Measurements from ENCODE around the gene KLHL7. TPM values are rescaled to one million over a fixed set of nuclear protein-coding genes. Genes with fewer than 3 reads are reported as not detected.
A peak's percentile ranks its signal among the peaks of the same experiment; 100 is the strongest.
"Not testable (repeated sequence)": the region's sequence is repeated elsewhere in the genome, so short reads cannot be mapped to it uniquely, and the experiment has no call there.

KLHL7 gene
- polyA plus RNA-seq, 3 donors: 44.8 to 52.9 (median 51.2) TPM

DNA sequence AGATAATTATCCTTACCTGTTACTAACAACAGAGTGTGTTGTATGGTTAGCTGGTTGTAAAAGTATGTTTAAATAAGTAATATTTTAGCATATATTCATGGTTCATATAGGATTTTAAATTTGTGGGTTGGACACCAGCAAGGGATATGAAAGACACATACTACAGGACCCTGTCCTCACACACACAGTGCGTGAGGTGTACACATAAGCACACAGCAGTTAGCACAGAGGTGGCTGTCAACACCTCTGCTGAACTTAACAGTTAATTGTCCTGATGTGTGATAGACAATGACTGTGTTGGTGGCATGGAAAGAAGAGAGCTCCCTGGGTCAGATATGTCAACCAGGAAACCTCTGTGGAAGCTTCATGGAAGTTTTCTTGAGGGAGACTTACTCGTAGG, 53.0 kb downstream of the KLHL7 start:
- DNase-seq (ENCODE audit: extremely low read depth in 1 of 11, low read depth in 9 of 11, low spot score in 4 of 11): no peak

DNA sequence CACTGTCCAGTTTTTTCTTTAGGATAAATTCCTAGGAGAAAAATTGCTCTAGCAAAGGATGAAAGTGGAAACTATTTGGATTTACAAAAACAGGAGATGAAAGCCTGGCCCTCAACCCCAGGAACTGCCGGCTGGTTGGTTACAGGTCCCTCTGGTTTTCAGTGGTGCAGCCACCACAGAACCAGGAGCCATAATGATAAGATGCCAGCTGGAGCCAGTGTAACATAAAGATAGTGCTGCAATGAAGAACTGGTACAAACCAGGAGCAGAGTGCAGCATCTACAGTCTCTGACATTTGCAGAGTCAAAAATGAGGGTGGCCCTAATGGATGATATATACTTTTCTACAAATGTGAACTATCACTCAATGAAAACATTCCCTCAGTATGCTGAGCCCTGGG, 55.9 kb downstream of the KLHL7 start:
- no peak for DNase-seq (ENCODE audit: extremely low read depth in 1 of 11, low read depth in 9 of 11, low spot score in 4 of 11)

DNA sequence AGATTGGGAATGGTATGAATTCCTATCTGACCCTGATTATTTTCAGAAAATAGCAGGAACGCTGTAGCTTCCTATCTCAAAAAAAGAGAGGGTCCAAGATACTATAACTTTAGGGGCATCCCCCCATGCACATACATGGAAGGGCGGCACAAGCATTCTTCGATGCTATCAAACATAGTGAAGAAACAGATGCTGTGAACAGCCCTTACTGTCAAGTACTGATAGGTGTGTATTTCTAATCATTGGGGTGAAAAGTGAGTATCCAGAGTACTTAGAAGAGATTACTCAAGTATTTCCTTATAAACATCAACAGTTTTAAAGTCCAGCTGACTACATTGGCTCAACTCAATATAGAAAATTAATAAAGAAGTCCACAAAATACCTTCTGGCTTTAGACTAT, 59.3 kb downstream of the KLHL7 start:
- DNase-seq (ENCODE audit: extremely low read depth in 1 of 11, low read depth in 9 of 11, low spot score in 4 of 11): no peak

DNA sequence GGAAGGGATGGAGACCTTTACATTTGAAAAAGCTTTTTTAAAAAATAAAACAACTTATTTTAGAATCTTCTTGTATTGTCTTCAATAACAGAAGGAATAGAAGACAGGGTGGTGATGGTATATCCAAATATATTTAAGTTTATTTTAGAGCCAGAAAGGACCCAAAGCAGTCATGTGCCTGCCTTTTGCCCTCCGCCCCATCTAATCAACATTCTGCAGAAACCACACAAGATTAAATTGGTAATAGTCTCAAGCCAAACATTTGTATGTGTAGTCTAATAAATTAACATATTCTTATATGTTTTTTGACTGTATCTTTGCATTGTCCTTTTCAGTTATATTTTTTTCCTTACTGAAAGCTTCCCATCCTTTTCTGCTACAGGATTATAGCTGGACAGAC, 59.7 kb downstream of the KLHL7 start:
- DNase-seq (ENCODE audit: extremely low read depth in 1 of 11, low read depth in 9 of 11, low spot score in 4 of 11): no peak

DNA sequence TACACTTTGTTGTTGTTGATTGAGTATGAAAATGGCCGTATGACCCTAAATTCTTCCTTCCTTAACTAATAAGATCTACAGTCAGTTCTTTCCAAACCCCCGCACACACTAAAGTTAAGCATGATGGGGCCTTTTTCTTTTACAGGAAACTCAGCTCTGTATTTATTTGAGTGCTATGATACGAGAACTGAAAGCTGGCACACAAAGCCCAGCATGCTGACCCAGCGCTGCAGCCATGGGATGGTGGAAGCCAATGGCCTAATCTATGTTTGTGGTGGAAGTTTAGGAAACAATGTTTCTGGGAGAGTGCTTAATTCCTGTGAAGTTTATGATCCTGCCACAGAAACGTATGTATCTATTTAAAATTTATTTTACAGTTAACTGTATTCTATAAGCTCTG, 62.1 kb downstream of the KLHL7 start:
- no peak for DNase-seq (ENCODE audit: extremely low read depth in 1 of 11, low read depth in 9 of 11, low spot score in 4 of 11)

DNA sequence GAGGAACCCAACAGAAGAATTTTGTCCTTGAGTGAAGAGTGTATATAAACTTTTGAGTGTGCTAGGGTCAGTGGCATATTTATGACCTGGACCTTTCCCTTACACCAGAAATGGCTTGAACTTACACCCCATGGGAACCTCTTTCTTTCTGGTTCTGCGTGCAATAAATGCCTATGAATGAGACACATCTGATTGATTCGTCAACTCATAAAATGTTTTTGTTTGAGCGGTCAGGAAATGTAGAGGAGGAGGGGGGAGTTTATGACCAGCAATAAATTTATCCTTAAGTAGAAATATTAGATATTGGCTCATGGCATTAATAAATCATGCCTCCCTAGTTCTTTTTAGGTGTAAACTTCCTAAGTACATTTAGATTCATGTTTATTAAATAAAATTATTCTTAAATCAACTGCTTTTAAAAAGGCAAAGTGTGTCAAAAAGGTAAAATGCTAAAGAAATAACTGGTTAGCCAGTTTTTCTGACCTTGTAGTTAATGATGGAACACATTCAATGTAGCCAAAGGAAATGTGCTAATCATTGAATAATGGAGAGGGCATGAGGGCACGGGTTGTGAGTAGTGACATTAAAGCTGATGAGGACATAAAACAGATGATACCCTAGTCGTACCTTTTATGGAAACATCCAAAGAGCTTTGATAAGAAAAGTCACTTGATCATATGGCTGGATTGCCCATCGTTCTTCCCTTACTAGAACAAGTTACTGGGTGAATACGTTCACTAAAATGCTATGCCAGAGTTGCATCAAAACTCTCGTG, 62.7 kb downstream of the KLHL7 start:
- DNase-seq (ENCODE audit: extremely low read depth in 1 of 11, low read depth in 9 of 11, low spot score in 4 of 11): no peak

DNA sequence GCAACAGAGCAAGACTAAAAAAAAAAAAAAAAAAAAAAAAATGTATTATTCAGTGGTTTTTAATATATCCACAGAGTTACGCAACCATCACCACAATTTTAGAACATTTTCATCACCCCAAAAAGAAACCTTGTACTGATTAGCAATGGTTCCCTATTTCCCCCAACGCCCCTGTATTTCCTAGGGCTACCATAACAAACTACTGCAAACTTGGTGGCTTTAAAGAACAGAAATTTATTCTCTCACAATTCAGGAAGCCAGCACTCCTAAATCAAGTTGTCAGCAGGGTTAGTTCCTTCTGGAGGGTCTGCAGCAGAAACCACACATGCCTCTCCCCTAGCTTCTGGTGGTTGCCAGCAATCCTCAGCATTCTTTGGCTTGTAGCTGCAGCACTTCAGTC, 70.4 kb downstream of the KLHL7 start:
- DNase-seq (ENCODE audit: extremely low read depth in 1 of 11, low read depth in 9 of 11, low spot score in 4 of 11): no peak

DNA sequence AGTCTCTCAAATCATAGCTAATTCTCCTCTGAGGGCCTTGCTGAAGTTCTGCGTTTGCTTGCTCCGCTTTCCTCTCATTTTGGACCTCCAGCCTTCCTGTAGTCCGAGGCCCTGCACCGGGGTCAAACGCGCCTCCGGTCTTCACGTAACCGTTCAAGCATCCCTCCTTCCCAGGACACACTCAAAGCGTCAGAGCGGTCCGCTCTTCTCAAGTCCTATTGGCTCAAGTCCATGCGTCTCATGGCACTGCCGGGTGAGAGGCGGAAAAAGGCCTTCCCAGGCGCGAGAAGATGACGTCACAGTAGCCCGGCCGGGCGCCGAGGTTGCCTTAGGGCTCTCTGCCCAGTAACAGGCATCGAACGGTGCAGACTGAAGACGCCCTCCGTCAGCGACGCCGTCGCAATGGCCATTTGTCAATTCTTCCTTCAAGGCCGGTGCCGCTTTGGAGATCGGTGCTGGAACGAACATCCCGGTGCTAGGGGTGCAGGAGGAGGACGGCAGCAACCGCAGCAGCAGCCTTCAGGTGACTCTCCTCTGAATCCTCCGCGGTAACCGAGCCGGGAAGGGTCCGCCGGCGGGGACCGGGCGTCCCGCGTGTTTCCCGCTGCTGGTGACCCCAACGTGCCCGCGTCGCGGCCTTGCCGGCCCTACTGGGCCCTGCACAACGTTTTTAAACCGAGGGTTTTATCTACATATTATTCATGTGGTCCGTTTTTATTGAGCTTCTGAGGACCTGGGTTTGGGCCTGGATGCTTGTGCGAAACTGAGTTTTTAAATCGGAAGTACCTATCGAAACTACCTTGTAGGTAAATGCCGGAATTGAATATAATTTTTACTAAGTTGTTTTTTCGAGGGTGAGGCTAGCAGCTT, 76.3 kb downstream of the KLHL7 start, which contains the start of gene NUP42:
Gene NUP42, plus strand, starts transcription at position 365 of the 870 bp plus-strand sequence. Its CDS starts 38 bp downstream, at position 403.
- DNase-seq (ENCODE audit: extremely low read depth in 1 of 11, low read depth in 9 of 11, low spot score in 4 of 11): peak; percentile 94 to 99 (median 97)

DNA sequence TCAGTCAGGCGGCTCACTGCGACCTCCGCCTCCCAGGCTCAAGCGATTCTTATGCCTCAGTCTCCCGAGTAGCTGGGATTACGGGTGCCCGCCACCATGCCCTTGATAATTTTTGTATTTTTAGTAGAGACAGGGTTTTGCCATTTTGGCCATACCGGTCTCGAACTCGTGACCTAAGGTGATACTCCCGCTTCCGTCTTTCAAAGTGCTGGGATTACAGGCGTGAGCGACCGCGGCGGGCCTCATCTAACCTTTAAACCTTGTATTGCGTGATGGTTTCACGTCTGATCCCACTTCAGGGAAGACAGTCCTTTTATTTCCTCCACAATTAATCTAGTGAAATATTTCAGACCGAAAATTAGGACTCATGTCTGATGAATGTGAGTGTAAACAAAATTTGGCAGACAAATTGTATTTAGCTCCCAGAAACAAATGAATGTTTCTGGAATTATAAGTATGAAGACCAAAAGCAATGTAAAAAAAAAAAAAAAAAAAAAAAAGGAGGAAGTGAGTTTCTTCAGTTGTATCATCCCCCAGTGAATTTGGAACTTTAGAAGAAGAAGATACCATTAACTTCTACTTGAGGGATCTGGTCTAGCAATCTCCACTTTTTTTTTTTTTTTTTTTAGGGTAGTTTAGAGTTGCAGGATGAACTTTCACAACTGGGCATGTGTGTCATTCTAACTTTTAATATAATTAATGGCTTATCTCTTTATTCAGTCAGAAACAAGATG, 77.9 kb downstream of the KLHL7 start:
- no peak for DNase-seq (ENCODE audit: extremely low read depth in 1 of 11, low read depth in 9 of 11, low spot score in 4 of 11)

DNA sequence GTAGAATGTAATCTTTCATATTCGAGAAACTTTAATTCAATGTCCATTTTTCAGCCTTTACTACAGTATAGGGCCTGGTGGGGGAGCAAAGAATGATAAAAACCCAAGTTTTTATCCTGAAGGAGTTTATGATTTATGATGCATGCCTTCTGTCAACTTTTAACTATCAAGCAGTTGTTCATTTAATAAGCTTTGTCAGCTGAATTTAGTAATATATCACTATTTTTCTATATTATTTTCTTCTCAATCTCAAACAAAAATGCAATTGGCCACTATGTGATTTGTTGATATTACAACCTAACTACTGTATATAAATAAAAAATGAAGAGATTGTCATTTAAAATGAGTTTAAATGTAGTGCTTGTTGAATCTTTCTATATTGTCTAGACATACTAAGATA, 78.7 kb downstream of the KLHL7 start:
- no peak for DNase-seq (ENCODE audit: extremely low read depth in 1 of 11, low read depth in 9 of 11, low spot score in 4 of 11)

DNA sequence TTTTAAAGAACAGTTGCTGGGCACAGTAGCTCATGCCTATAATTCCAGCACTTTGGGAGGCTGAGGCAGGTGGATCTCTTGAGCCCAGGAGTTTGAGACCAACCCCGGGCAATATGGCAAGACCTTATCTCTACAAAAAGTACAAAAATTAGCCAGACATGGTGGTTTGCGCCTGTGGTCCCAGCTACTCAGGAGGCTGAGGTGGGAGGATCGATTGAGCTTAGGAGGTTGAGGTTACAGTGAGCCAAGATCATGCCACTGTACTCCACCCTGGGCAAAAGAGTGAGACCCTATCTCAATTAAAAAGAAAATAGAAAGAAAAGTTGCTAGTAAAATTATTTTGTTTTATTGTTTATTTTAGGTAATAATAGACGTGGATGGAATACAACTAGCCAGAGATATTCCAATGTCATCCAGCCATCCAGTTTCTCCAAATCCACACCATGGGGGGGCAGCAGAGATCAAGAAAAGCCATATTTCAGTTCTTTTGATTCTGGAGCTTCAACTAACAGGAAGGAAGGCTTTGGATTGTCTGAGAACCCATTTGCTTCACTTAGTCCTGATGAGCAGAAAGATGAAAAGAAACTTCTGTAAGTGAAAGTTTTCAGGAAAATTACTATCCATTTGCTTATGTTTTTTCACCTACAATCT, 79.2 kb downstream of the KLHL7 start:
- DNase-seq (ENCODE audit: extremely low read depth in 1 of 11, low read depth in 9 of 11, low spot score in 4 of 11): peak in 4 of 11 donors; percentile 29 to 63 (median 36)

DNA sequence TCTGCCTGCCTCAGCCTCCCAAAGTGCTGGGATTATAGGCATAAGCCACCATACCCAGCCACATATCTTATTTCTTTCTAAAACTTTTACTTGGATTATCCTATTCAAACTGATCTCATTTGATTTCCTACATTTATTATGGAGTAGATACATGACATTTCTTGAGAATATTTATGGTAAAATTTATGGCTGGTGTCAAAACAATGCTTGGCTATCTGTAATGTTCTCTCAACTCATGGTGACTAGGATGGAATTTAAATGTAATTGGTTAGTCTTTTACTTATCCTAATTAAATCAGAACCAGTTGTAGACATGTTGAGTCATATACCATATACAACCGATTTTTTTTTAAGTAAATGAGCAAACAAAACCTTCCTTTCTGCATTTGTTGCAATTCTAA, 80.4 kb downstream of the KLHL7 start:
- no peak for DNase-seq (ENCODE audit: extremely low read depth in 1 of 11, low read depth in 9 of 11, low spot score in 4 of 11)

DNA sequence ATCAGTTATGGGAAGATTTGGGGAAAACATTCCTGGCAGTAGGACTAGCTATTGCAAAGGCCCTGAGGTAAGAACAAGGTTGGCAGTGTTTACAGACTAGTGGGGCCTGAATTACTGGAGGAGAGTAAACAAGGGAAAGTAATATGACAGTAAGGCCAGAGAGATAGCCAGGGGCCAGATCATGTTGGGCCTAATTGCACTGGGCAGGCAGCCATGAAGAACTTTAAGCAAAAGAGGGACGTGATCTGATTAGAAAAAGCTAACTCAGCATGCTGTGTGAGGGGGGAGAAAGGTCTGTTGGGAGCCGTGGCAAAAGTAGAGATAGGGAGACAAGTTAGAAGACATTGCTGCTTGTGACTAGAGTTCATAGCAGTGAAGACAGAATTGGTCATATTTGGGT, 85.4 kb downstream of the KLHL7 start:
- no peak for DNase-seq (ENCODE audit: extremely low read depth in 1 of 11, low read depth in 9 of 11, low spot score in 4 of 11)

DNA sequence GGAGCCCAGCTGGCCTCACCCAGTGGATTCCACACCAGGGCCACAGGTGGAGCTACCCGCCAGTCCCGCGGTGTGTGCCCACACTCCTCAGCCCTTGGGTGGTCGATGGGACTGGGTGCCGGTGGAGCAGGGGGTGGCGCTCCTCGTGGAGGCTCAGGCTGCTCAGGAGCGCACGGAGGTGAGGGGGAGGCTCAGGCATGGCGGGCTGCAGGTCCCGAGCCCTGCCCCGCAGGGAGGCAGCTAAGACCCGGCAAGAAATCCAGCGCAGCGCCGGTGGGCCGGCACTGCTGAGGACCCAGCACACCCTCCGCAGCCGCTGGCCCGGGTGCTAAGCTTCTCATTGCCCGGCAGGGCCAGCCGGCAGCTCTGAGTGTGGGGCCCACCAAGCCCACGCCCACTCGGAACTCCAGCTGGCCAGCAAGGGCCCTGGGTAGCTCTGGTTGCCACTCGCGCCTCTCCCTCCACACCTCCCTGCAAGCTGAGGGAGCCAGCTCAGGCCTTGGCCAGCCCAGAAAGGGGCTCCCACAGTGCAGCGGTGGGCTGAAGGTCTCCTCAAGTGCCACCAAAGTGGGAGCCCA, 88.2 kb downstream of the KLHL7 start:
- DNase-seq (ENCODE audit: extremely low read depth in 1 of 11, low read depth in 9 of 11, low spot score in 4 of 11): not testable (repeated sequence)

DNA sequence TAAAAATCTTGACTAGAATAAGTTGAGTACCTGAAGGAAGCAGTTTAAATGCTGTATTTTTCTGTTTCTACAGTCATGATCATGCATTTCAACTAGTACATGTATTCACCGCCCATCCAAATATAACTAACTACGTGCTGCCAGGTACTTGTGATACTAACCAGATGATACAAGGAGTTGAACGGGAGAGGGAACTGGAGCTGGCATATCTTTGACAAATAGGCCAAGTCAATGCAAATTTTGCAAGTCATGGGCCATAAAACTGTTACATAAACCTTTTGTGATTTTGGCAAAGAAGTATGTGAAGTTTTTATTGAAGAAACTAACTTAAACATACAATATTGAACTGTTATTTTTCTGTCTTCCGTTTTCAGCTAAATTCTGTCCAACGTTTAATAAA, 90.7 kb downstream of the KLHL7 start:
- no peak for DNase-seq (ENCODE audit: extremely low read depth in 1 of 11, low read depth in 9 of 11, low spot score in 4 of 11)

DNA sequence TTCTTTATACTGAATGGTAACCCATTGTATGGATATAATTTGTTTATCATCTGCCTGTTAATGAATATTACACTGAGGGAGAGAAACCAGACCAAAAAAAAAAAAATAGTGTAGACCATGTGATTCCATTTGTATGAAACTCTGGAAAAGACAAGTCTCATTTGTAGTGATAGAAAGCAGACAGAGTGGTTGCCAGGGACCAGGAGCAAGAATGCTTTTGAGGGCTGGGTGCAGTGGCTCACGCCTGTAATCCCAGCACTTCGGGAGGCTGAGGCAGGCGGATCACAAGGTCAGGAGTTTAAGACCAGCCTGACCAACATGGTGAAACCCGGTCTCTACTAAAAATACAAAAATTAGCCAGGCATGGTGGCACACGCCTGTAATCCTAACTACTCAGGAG, 92.2 kb downstream of the KLHL7 start:
- not testable (repeated sequence) for DNase-seq (ENCODE audit: extremely low read depth in 1 of 11, low read depth in 9 of 11, low spot score in 4 of 11)

DNA sequence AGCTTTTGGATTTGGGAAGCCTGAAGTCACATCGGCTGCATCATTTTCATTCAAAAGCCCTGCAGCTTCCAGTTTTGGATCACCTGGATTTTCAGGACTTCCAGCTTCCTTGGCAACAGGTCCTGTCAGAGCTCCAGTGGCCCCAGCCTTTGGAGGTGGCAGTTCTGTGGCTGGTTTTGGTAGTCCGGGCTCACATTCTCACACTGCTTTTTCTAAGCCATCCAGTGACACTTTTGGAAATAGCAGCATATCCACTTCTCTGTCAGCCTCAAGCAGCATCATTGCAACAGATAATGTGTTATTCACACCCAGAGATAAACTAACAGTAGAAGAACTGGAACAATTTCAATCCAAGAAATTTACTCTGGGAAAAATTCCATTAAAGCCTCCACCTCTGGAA, 94.7 kb downstream of the KLHL7 start:
- no peak for DNase-seq (ENCODE audit: extremely low read depth in 1 of 11, low read depth in 9 of 11, low spot score in 4 of 11)

DNA sequence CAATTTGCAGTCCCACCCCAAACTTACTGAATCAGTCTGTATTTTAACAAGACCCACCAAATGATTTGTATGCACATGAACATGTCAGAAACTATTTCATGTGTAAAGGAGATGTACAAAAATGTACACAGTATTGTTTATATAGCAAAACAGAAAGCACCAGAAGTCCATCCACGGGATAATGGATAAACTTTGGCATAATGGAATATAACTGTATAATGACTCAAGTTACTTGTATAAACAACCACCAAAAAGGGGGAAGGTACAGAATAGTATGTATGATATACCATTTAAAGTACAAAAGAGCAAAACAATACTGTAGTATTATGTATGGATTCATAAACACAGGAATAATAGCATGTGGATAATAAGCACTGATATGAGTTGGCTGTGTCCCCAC, 98.7 kb downstream of the KLHL7 start:
- no peak for DNase-seq (ENCODE audit: extremely low read depth in 1 of 11, low read depth in 9 of 11, low spot score in 4 of 11)

DNA sequence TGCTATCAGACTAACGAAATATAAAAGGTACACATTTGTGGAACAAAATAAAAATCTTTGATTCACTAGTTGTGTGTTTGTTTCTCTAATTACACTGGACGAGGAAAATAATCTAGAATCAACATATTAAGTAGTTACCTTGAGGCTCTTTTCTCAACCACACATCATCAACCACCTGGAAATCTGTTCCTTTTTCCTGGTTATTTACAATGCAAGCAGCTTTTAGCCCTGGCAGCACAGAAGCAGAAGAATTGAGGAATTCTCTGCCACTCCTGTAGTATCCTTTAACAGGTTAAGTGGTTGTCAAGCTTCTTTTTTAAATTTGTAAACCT, 100.0 kb downstream of the KLHL7 start:
- DNase-seq (ENCODE audit: extremely low read depth in 1 of 11, low read depth in 9 of 11, low spot score in 4 of 11): peak in 2 of 11 donors; percentile 33 to 44
